GM19467 (cell line): ENCODE results near the gene GPR3.

Source experiments
- ATAC-seq: cut with Tn5 transposase; IDR thresholded peaks from one replicate; pipeline ENCODE4 v1.9.1; 2021; ENCODE audit warnings: mild to moderate bottlenecking, moderate library complexity; ENCODE audit not compliant: unreplicated experiment

GPR3 gene

GRCh38 chr1:27358038-27358927, 34.1 kb upstream of the GPR3 start:
- ATAC-seq = no peak

- ATAC-seq = no peak
Observed at GRCh38 chr1:27358928-27359313, 33.5 kb upstream of the GPR3 start.

- no peak for ATAC-seq
Observed at GRCh38 chr1:27359822-27360158, 32.6 kb upstream of the GPR3 start.

GRCh38 chr1:27360159-27361043, 32.0 kb upstream of the GPR3 start:
- ATAC-seq = no peak

- ATAC-seq = no peak
Observed at GRCh38 chr1:27361044-27361402, 31.4 kb upstream of the GPR3 start.

- no peak for ATAC-seq
Observed at GRCh38 chr1:27361553-27361952, 30.9 kb upstream of the GPR3 start.

GRCh38 chr1:27363766-27364695, 28.4 kb upstream of the GPR3 start:
- ATAC-seq = no peak

- ATAC-seq = no peak
Observed at GRCh38 chr1:27364696-27365371, 27.6 kb upstream of the GPR3 start.

- peak; percentile 44 for ATAC-seq
Observed at GRCh38 chr1:27365372-27366112, 26.9 kb upstream of the GPR3 start.

GRCh38 chr1:27366113-27366410, 26.4 kb upstream of the GPR3 start:
- ATAC-seq = peak; percentile 22

GRCh38 chr1:27366411-27367159, 25.8 kb upstream of the GPR3 start, which contains the start of gene MAP3K6:
MAP3K6 (minus strand) TSS chr1:27366961; CDS start chr1:27366597, 364 bp downstream.
- peak; percentile 18 for ATAC-seq

- no peak for ATAC-seq
Observed at GRCh38 chr1:27367160-27367650, 25.2 kb upstream of the GPR3 start.

- no peak for ATAC-seq
Observed at GRCh38 chr1:27368869-27369582, 23.4 kb upstream of the GPR3 start.

GRCh38 chr1:27372022-27372807, 20.2 kb upstream of the GPR3 start:
- ATAC-seq = no peak

GRCh38 chr1:27372808-27373690, 19.4 kb upstream of the GPR3 start:
- no peak for ATAC-seq

- ATAC-seq = no peak
Observed at GRCh38 chr1:27374362-27375086, 17.9 kb upstream of the GPR3 start, which contains the start of gene FCN3. FCN3 (minus strand) TSS chr1:27374824; CDS start chr1:27374818, 6 bp downstream.
